ENCODE data around the gene VPS13A. TPM values are rescaled to one million over a fixed set of nuclear protein-coding genes. Genes with fewer than 3 reads are reported as not detected.

The VPS13A gene
- polyA plus RNA-seq, 1 donor from 2014 or later: 20.6 TPM

DNA sequence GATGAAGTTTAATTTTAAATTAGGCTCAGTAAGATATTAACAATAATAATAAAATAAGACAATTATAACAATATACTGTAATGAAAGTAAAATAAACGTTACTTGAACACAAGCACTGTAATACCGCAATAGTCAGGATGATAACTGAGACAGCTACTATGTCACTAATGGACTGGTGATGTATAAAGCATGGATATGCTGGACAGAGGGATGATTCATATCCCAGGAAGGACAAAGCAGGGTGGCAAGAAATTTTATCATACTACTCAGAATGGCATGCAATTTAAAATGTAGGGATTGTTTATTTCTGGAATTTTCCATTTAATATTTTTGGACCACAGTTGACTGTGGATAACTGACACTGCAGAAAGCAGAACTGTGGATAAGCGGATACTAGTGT, 196.9 kb downstream of the VPS13A start:
- Histone ChIP-seq H3K9ac (ENCODE audit: low read length) (no peak overlapping the region), H3K79me2 (replicated peaks; ENCODE audit: insufficient read depth, low read length) (no peaks in the 10 kb centered on the region), H3K36me3 (ENCODE audit: insufficient read depth, low read length) (no peaks in the 10 kb centered on the region), H2AFZ (ENCODE audit: low read depth, low read length) (no peak overlapping the region), H3K9me2 (ENCODE audit: insufficient read depth, low read length) (no peaks in the 10 kb centered on the region), H3K27ac (ENCODE audit: low read length) (no peak overlapping the region), H3F3A (ENCODE audit: insufficient read depth, low read length, poor library complexity, severe bottlenecking) (no peaks in the 10 kb centered on the region), H4K20me1 (ENCODE audit: insufficient read depth) (no peaks in the 10 kb centered on the region), H3K9me3 (ENCODE audit: low read length) (no peaks in the 10 kb centered on the region), H3K4me3 (ENCODE audit: low read length) (no peak overlapping the region), H3K27me3 (ENCODE audit: insufficient read depth, low read depth, low read length) (no peaks in the 10 kb centered on the region), H3K4me2 (ENCODE audit: low read length) (no peak overlapping the region)
- TF ChIP-seq CTCF (IDR thresholded peaks at IDR 0.05; ENCODE audit: poor library complexity, severe bottlenecking) (no peak), EZH2 (IDR thresholded peaks at IDR 0.05; ENCODE audit: borderline replicate concordance, insufficient read depth, low read length, poor library complexity, severe bottlenecking) (no peak), EP300 (conservative IDR thresholded peaks at IDR 0.05; ENCODE audit: poor library complexity, severe bottlenecking) (no peak), RAD21 (conservative IDR thresholded peaks at IDR 0.05) (no peak), SMC3 (conservative IDR thresholded peaks at IDR 0.05; ENCODE audit: poor library complexity) (no peak)

GRCh38 chr9:77375956-77376532, 198.7 kb downstream of the VPS13A start:
- Histone ChIP-seq H3K9ac (ENCODE audit: low read length) (no peak overlapping the region), H3K9me2 (ENCODE audit: insufficient read depth, low read length) (no peaks in the 10 kb centered on the region), H3K4me3 (ENCODE audit: low read length) (no peak overlapping the region), H3K27ac (ENCODE audit: low read length) (no peak overlapping the region), H3K4me2 (ENCODE audit: low read length) (no peak overlapping the region), H3K36me3 (ENCODE audit: insufficient read depth, low read length) (no peaks in the 10 kb centered on the region), H2AFZ (ENCODE audit: low read depth, low read length) (no peak overlapping the region), H3K79me2 (replicated peaks; ENCODE audit: insufficient read depth, low read length) (no peaks in the 10 kb centered on the region), H4K20me1 (ENCODE audit: insufficient read depth) (no peaks in the 10 kb centered on the region), H3F3A (ENCODE audit: insufficient read depth, low read length, poor library complexity, severe bottlenecking) (no peaks in the 10 kb centered on the region), H3K9me3 (ENCODE audit: low read length) (no peaks in the 10 kb centered on the region), H3K27me3 (ENCODE audit: insufficient read depth, low read depth, low read length) (no peaks in the 10 kb centered on the region)
- TF ChIP-seq EZH2 (IDR thresholded peaks at IDR 0.05; ENCODE audit: borderline replicate concordance, insufficient read depth, low read length, poor library complexity, severe bottlenecking) (no peak), RAD21 (conservative IDR thresholded peaks at IDR 0.05) (no peak), TAF1 (IDR thresholded peaks at IDR 0.05; ENCODE audit: low read depth) (no peak), POLR2AphosphoS5 (IDR thresholded peaks at IDR 0.05) (no peak), MXI1 (conservative IDR thresholded peaks at IDR 0.05; ENCODE audit: poor library complexity, severe bottlenecking) (no peak), CTCF (IDR thresholded peaks at IDR 0.05; ENCODE audit: poor library complexity, severe bottlenecking) (no peak), SMC3 (conservative IDR thresholded peaks at IDR 0.05; ENCODE audit: poor library complexity) (no peak)
- TF ChIP-seq, protein P1, sequence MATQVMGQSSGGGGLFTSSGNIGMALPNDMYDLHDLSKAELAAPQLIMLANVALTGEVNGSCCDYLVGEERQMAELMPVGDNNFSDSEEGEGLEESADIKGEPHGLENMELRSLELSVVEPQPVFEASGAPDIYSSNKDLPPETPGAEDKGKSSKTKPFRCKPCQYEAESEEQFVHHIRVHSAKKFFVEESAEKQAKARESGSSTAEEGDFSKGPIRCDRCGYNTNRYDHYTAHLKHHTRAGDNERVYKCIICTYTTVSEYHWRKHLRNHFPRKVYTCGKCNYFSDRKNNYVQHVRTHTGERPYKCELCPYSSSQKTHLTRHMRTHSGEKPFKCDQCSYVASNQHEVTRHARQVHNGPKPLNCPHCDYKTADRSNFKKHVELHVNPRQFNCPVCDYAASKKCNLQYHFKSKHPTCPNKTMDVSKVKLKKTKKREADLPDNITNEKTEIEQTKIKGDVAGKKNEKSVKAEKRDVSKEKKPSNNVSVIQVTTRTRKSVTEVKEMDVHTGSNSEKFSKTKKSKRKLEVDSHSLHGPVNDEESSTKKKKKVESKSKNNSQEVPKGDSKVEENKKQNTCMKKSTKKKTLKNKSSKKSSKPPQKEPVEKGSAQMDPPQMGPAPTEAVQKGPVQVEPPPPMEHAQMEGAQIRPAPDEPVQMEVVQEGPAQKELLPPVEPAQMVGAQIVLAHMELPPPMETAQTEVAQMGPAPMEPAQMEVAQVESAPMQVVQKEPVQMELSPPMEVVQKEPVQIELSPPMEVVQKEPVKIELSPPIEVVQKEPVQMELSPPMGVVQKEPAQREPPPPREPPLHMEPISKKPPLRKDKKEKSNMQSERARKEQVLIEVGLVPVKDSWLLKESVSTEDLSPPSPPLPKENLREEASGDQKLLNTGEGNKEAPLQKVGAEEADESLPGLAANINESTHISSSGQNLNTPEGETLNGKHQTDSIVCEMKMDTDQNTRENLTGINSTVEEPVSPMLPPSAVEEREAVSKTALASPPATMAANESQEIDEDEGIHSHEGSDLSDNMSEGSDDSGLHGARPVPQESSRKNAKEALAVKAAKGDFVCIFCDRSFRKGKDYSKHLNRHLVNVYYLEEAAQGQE (IDR thresholded peaks at IDR 0.05; ENCODE audit: borderline replicate concordance): no peak

All from neural cell (in vitro differentiated cells).